Measurements from ENCODE around the gene ULK4.
A peak's percentile ranks its signal among the peaks of the same experiment; 100 is the strongest.

ULK4 gene

DNA sequence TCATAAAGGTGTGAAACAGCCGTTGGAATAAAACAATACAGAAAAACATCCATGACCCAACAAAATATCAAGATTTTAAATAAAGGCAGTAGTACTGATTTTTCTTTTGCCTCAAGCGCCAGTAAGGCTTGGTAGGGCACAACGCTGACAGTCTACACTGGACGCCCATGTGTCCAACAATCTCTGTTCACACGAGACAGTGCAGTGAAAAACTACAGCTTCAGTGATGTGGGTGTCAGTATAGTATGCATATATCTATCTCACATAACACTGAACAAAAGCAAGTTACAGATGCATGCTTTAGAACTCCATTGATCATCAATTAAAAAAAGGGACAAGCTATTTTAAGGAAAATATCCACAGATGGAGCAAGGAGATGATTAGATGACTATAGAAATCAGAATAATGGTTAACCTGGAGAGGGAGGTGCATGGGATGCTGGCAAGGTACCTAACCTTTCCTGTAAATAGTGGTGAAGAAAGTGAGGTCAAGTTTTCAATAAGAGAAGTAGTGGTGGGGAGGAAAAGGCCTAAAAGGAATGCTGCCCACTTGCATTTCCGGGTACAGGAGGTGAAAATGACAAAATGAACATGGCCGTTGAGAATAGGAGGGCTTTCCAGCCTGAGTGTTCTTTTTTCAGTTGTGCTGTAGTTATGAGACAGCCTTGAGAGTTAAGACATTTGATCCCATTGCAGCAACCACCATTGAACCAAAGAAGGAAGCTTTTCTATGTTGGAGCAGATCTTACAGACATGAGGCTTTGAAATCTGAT lies 719.9 kb downstream of the ULK4 start:
- DNase-seq, result no peak

- no peak for DNase-seq
Observed at GRCh38 chr3:41241161-41241560, 720.7 kb downstream of the ULK4 start.

DNA sequence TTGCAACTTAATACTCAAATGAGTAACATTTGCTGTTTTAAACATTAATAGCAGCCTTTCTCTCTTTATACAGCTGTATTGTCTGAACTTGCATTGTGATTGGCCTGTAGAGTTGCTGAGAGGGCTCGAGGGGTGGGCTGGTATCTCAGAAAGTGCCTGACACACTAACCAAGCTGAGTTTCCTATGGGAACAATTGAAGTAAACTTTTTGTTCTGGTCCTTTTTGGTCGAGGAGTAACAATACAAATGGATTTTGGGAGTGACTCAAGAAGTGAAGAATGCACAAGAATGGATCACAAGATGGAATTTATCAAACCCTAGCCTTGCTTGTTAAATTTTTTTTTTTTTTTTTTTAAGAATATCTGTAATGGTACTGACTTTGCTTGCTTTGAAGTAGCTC lies 722.3 kb downstream of the ULK4 start:
- no peak for DNase-seq

DNA sequence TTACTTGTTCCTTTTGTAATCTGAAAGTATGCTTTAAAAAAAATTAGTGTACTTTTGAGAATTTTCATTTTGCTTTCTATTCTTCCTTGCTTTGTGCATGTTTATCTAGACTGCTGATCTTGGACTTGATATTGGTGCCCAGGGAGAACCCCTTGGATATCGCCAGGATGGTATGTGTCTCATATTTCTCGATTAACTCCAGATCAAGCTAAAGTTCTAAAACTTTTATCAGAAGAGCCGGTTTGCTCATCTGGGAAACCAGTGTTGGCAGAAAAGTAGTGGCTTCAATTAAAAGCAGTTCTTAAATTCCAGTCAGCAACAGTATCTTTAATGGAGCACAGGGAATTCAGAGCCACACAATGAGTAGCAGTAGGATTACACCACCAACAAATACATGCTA lies 724.0 kb downstream of the ULK4 start:
- DNase-seq, result no peak

DNA sequence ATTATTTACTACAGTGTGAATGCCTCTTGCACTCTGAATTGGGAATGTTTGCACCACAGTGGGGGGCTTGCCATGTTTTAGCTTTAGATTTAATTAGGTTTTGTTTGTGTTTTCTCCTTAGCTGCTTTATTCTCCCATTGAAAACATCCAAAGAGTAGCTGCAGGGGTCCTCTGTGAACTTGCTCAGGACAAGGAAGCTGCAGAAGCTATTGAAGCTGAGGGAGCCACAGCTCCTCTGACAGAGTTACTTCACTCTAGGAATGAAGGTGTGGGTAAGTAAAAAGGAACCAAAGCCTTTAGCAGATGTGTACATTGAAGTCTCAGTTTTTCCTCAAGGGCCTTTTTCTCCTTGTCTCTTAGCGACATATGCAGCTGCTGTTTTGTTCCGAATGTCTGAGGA lies 725.7 kb downstream of the ULK4 start:
- DNase-seq, result no peak

- no peak for DNase-seq
Observed at GRCh38 chr3:41234823-41235721, 726.8 kb downstream of the ULK4 start.

DNA sequence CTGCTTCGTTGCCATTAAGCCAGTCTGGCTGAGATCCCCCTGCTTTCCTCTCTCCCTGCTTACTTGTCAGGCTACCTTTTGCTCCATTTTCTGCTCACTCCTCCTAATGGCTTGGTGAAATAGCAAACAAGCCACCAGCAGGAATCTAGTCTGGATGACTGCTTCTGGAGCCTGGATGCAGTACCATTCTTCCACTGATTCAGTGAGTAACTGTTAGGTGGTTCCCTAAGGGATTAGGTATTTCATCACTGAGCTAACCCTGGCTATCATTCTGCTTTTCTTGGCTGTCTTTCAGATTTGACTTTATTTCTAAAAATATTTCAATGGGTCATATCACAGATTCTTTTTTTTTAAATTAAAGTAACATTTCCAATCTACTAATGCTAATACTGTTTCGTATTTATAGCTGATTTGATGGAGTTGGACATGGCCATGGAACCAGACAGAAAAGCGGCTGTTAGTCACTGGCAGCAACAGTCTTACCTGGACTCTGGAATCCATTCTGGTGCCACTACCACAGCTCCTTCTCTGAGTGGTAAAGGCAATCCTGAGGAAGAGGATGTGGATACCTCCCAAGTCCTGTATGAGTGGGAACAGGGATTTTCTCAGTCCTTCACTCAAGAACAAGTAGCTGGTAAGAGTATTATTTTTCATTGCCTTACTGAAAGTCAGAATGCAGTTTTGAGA lies 737.6 kb downstream of the ULK4 start:
- peak; percentile 60 for DNase-seq

DNA sequence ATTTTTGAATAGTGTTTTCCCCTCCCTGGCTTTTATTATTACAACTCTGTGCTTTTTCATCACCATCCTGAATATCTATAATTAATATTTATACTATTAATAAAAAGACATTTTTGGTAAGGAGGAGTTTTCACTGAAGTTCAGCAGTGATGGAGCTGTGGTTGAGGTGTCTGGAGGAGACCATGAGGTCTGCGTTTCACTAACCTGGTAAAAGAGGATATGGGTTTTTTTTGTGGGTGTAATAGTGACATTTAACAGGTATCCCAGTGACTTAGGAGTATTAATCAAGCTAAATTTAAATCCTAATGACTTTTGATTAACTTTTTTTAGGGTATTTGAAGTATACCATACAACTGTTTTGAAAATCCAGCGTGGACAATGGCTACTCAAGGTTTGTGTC lies 738.2 kb downstream of the ULK4 start:
- DNase-seq, result no peak

DNA sequence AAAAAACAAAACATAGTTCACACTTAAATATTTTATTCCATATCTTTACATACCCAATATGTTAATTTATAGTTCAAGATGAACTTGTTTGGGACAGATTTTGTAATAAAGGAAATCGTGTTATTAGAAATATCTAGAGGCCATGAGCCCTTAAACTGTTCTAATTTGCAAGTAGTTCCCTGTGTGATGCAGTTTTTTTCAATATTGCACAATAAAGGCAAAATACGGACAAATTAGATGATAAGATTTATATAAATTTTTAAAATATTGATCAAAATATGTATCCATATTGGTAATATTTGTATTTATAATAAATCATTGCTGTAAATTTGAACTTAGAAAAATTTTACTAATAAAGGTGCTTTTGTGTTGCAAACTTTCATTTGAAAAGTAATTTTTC lies 738.8 kb downstream of the ULK4 start:
- DNase-seq, result no peak

DNA sequence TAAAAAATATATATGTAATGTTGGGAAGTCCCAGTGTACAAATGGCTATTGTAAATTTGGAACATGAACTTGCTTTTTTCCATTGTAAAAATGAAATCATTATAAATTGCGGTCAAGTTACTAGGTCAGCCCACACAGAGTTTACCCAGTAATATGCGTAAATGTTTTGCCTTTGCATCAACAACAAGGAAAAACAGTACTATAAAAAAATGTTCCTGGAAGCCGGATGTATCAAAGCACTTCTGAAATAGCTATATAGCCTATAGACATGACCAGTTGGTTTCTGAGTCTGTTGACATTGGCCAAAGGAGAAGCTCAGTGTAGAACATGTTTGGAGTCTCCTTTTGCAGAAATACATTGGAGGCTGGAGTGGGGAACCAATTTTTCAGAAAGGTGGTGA lies 739.4 kb downstream of the ULK4 start:
- no peak for DNase-seq

DNA sequence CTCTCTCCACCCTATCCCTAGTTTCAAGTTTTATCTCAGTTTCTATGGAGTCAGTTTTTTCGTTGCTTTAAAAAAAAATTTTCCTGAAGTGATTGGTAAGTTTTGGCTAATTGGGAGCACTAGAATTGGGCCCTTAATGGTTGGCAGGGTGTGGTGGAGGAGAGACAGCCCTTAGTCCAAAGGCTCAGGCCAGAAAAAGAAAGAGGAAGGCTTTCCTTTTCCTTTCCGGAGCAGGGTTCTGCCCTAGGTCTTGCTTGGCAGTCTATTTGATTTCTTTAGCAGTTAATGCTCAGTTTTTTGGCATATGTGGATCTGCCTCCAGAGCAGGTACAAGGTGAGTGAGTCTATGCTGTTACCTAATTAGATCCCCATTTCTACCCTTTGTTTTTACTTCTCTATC lies 739.9 kb downstream of the ULK4 start:
- DNase-seq, result no peak

DNA sequence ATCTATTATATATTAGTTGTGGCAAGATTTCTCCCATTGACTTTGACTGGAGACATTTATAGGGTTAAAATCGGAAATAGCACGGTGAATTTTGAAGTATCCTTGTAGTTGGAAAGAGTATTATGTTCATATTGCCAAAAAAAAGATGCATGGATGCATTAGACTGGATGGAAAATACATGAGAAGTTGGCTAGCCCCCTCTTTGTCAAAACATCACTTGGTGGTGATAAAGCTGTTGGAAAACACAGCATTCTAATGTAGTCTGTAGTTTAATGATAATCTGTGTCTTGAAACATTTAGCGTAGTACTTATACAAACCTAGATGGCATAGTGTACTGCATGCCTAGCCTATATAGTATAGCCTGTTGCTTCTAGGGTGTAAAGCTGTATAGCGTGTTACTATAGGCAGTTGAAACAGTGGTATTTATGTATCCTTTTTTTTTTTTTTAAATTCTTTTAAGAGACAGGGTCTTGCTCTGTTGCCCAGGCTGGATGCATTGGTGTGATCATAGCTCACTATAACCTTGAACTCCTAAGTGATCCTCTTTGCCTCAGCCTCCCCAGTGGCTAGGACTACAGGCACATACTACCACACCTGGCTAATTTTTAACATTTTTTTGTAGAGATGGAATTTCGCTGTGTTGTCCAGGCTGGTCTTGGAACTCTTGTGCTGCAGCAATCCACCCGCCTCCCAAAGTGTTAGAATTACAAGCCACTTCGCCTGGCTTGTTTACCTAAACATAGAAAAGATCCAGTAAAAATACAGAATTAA lies 740.8 kb downstream of the ULK4 start:
- no peak for DNase-seq

DNA sequence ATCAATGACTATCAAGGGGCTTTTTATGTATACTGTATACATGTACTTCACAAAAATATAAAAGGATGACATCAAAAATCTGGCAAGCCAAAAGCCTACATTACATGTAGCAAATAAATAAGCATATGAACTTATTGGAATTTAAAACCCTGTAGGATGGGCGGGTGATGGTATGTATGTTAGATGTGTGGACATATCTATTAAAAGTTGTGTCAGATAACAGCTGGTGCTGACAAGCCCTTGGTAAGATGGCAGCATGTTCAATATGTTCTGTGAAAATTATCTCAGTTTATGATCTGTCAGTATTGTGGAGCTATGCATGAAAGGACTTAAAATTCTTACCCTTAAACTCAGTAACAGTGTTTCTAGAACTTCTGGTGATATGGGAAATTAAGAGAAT lies 742.5 kb downstream of the ULK4 start:
- DNase-seq, result no peak

DNA sequence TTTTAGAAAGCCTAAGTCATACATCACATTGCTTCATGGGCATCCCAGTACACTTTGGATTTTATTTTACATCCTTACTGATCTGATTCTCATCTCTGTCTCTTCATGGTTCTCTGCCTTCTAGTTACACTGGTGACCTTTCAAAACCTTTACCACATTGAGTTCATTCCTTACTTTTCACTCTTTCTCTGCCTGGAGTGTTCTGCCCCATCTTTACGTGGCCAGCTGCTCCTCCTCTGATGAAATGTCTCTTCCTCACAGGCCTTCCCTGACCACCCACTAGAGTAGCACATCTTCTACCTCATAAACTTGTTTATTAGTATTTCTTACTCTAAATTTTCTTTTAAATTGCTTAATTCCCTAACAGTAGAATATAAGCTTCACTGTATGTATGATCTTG lies 744.9 kb downstream of the ULK4 start:
- peak; percentile 11 for DNase-seq

GRCh38 chr3:41216422-41216821 lies 745.5 kb downstream of the ULK4 start:
- no peak for DNase-seq

DNA sequence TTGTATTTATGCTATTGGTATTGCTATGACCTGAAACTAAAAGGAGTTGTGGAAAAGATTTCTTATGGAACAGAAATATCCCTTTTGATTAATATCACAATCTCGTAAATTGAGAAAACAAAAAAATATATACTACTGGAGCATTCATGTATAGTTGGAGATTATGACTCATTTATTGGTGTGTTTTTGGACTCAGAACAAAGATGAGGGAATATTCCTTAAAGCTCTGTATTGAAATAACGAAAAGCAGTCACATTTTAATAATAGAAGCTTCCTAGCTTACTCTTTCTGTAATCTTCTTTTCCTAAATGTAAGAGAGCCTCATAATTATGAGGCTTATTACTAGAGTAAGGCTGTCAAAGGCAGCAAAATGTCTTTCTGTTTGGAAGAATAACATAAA lies 748.3 kb downstream of the ULK4 start:
- DNase-seq, result no peak

DNA sequence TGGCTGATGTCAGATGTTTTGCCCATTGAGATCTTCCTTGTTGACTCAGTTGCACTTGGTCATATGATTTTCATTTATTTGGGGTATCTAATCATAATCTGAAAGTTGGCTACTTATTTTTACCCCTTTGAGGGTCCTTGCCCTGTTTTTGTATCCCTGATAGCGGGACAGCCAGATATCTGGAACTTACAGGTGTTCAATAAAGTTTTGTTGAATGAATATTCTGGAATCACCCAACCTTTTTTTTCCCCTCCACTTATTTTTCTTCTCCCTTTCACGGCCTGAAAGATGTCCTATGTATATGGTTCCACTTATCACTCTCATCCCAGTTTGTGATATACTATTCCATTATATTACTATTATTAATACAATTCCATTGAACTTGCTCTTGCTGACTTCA lies 749.8 kb downstream of the ULK4 start:
- no peak for DNase-seq

DNA sequence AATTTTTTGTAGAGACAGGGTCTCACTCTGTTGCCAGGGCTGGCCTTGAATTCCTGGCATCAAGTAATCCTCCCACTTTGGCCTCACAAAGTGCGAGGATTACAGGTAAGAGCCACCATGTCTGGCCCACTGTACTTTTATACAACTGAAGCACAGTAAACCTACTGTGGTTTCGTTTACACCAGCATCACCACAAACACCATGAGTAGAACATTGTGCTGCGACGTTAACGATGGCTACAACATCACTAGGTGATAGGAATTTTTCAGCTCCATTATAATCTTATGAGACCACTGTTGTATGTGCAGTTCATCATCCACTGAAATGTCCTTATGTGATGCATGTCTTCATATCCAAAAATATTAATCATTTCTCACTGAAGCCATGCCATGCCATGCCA lies 750.9 kb downstream of the ULK4 start:
- no peak for DNase-seq

DNA sequence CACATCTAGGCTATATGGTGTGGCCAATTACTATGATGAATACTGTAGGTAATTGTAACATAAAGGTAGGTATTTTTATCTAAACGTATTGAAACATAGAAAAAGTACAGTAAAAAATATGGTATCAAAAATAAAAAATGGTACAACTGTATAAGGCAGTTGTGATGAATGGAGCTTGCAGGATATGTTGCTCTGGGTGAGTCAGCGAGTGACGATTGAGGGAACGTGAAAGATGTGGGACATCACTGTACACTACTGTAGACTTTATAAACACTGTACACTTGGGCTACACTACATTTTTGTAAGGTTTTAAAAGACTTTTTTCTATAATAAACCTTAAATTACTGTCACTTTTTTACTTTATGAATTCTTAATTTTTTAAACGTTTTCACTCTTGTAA lies 752.3 kb downstream of the ULK4 start:
- no peak for DNase-seq

GRCh38 chr3:41208507-41209220 lies 753.2 kb downstream of the ULK4 start:
- no peak for DNase-seq

DNA sequence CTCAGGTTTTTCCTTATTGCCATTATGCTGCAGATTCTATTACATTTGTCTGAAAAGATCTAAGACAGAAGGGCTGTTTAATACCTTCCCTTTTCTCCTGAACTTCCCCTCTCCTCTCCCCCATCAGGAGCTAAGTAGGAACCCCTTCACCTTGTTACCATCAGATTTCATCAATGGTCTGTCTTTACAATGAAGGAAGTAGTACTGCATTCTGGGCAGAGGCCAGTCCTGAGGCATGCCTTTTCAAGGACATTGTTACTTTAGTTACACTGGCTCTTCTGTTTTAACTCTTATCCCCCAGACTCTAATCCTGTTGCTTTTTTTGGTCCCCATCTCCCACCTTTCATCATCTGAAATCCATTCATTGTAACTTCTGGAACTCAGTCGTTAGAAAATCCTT lies 754.5 kb downstream of the ULK4 start:
- no peak for DNase-seq

DNA sequence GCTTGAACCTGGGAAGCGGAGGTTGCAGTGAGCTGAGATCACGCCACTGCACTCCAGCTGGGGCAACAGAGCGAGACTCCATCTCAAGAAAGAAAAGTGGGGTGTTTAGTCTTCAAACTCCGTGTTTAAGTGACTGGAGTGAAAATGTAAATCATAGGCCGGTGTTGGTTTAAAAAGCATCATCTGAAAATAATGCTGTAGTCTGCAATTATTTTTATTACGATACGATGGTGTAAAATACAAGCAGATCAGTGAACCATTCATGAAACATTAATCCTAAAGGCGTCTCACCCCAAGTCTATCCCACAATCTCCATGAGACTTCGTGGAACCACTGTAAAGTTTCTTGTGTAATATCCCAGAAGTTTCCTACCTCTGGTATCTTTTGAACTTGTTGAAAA lies 756.3 kb downstream of the ULK4 start:
- DNase-seq, result no peak

Data from EL (cell line).